H1 (cell line): ENCODE measurements around the gene LURAP1L. TPM values are rescaled to one million over a fixed set of nuclear protein-coding genes. Genes with fewer than 3 reads are reported as not detected.

Experiments
- CTCF ChIA-PET: fragments of 300-600 bp; sonication (Branson Sonifier 250); formaldehyde crosslinking; loops from one replicate; lab custom pipeline; 2021; ENCODE audit not compliant: partially characterized antibody; lab: Charles Lee
- POLR2A ChIA-PET: fragments of 300-600 bp; sonication (Branson Sonifier 250); formaldehyde crosslinking; loops from one replicate; lab custom pipeline; 2021; ENCODE audit warnings: inconsistent platforms; ENCODE audit not compliant: partially characterized antibody; lab: Charles Lee
- DNase-seq, 2 experiments: peaks; one replicate each; pipeline versions ENCODE4 v3.0.0 to v3.0.0-alpha.2; 2010 to 2022; ENCODE audit warnings: low spot score in 2 of 2, low read depth in 1 of 2, mixed read lengths in 1 of 2
- FAIRE-seq: peaks from 2 replicates; lab custom pipeline; 2011; peaks lifted over from hg19 to GRCh38; lab: Jason Lieb, UNC
- H2AFZ ChIP-seq: 2 replicates; pipeline ENCODE4 v1.8.1; 2012; ENCODE audit warnings: low read length, inconsistent platforms
- H2AK5ac ChIP-seq: 2 replicates; pipeline ENCODE4 v1.6.1; 2013; ENCODE audit warnings: low read depth, low read length
- H2BK120ac ChIP-seq: replicated peaks from 2 replicates; pipeline ENCODE3; 2013; ENCODE audit warnings: low read depth, low read length, inconsistent platforms
- H2BK12ac ChIP-seq: 2 replicates; pipeline ENCODE4 v1.6.1; 2013; ENCODE audit warnings: low read depth, low read length
- H2BK15ac ChIP-seq: 2 replicates; pipeline ENCODE4 v1.6.1; 2013; ENCODE audit warnings: low read length
- H2BK20ac ChIP-seq: 2 replicates; pipeline ENCODE4 v1.6.1; 2013; ENCODE audit warnings: low read length
- H2BK5ac ChIP-seq: 2 replicates; pipeline ENCODE4 v1.6.1; 2013; ENCODE audit warnings: low read depth, low read length
- H3K14ac ChIP-seq: 2 replicates; pipeline ENCODE4 v1.6.1; 2013; ENCODE audit warnings: inconsistent platforms; ENCODE audit not compliant: insufficient read length
- H3K18ac ChIP-seq: 2 replicates; pipeline ENCODE4 v1.6.1; 2013; ENCODE audit warnings: low read length; ENCODE audit errors: extremely low read depth
- H3K23ac ChIP-seq: 2 replicates; pipeline ENCODE4 v1.6.1; 2013; ENCODE audit warnings: inconsistent platforms; ENCODE audit not compliant: insufficient read length
- H3K23me2 ChIP-seq: 2 replicates; pipeline ENCODE4 v1.6.1; 2013; ENCODE audit warnings: low read depth, low read length
- H3K27ac ChIP-seq: 2 replicates; pipeline ENCODE4 v1.6.1; 2011; ENCODE audit warnings: low read depth, low read length, inconsistent platforms
- H3K27me3 ChIP-seq, 4 experiments: replicated peaks in 1 of 4; 1 replicate in 1 of 4; 2 replicates in 3 of 4; pipeline versions ENCODE4 v1.6.1 to v1.8.1; 2011 to 2013; ENCODE audit warnings: low read length in 3 of 4, mild to moderate bottlenecking in 3 of 4, inconsistent platforms in 2 of 4, mixed read lengths in 2 of 4, moderate library complexity in 1 of 4; ENCODE audit not compliant: control insufficient read depth in 3 of 4, insufficient read depth in 3 of 4; ENCODE audit errors: extremely low read depth in 1 of 4
- H3K36me3 ChIP-seq, 4 experiments: 2 replicates each; pipeline versions ENCODE4 v1.6.1 to v1.8.1; 2011 to 2013; ENCODE audit warnings: mild to moderate bottlenecking in 4 of 4, low read length in 3 of 4, moderate library complexity in 2 of 4, control low read depth in 1 of 4, inconsistent platforms in 1 of 4; ENCODE audit not compliant: insufficient read depth in 4 of 4, control insufficient read depth in 2 of 4
- H3K4ac ChIP-seq: replicated peaks from 2 replicates; pipeline ENCODE3; 2013; ENCODE audit warnings: low read length, low read depth, mixed read lengths, inconsistent platforms; ENCODE audit not compliant: insufficient read length
- H3K4me1 ChIP-seq, 4 experiments: replicated peaks in 1 of 4; 1 replicate in 1 of 4; 2 replicates in 3 of 4; pipeline versions ENCODE4 v1.6.1 to v1.8.1; 2011 to 2013; ENCODE audit warnings: low read length in 3 of 4, inconsistent platforms in 2 of 4, mixed read lengths in 1 of 4; ENCODE audit not compliant: insufficient read depth in 4 of 4, control insufficient read depth in 3 of 4
- H3K4me2 ChIP-seq, 2 experiments: 2 replicates each; pipeline versions ENCODE4 v1.6.1 to v1.8.1; 2011 to 2013; ENCODE audit warnings: low read depth in 2 of 2, low read length in 2 of 2, control low read depth in 1 of 2, inconsistent platforms in 1 of 2, mild to moderate bottlenecking in 1 of 2; ENCODE audit not compliant: insufficient read depth in 1 of 2
- H3K4me3 ChIP-seq, 4 experiments: fragments of 200-600, 300-600 bp in 1 of 4; sonication (generic), shearing (Covaris generic), sonication (Bioruptor Twin) in 1 of 4; 2 replicates each; pipeline versions ENCODE4 v1.5.1 to v1.8.1; 2011 to 2016; ENCODE audit warnings: low read length in 4 of 4, low read depth in 3 of 4, control low read depth in 2 of 4, inconsistent platforms in 2 of 4, mild to moderate bottlenecking in 2 of 4, mixed read lengths in 1 of 4, moderate library complexity in 1 of 4; ENCODE audit not compliant: insufficient read depth in 2 of 4; ENCODE audit errors: extremely low read depth in 1 of 4
- H3K56ac ChIP-seq: replicated peaks from 2 replicates; pipeline ENCODE3; 2013; ENCODE audit warnings: low read depth, mild to moderate bottlenecking, mixed read lengths, low read length, inconsistent platforms; ENCODE audit not compliant: insufficient read length
- H3K79me1 ChIP-seq: 2 replicates; pipeline ENCODE4 v1.6.1; 2013; ENCODE audit warnings: low read depth, low read length, control low read depth
- H3K79me2 ChIP-seq, 2 experiments: 2 replicates each; pipeline versions ENCODE4 v1.6.1 to v1.8.1; 2012 to 2013; ENCODE audit warnings: low read length in 2 of 2, mild to moderate bottlenecking in 2 of 2, inconsistent platforms in 1 of 2; ENCODE audit not compliant: insufficient read depth in 2 of 2, control insufficient read depth in 1 of 2
- H3K9ac ChIP-seq, 4 experiments: replicated peaks in 1 of 4; 1 replicate in 1 of 4; 2 replicates in 3 of 4; pipeline versions ENCODE4 v1.6.1 to v1.8.1; 2011 to 2013; ENCODE audit warnings: low read depth in 3 of 4, low read length in 3 of 4, control low read depth in 2 of 4, mild to moderate bottlenecking in 2 of 4, moderate library complexity in 2 of 4, inconsistent platforms in 1 of 4; ENCODE audit errors: extremely low read depth in 1 of 4
- H3K9me3 ChIP-seq, 2 experiments: 2 replicates each; pipeline versions ENCODE4 v1.6.1 to v1.8.1; 2012 to 2013; ENCODE audit warnings: mild to moderate bottlenecking in 2 of 2, moderate library complexity in 2 of 2, control low read depth in 1 of 2, inconsistent platforms in 1 of 2, low read depth in 1 of 2, low read length in 1 of 2, mixed read lengths in 1 of 2; ENCODE audit not compliant: insufficient read depth in 2 of 2
- H4K20me1 ChIP-seq, 2 experiments: replicated peaks in 1 of 2; 2 replicates each; pipeline versions ENCODE3 to v1.8.1; 2011 to 2013; ENCODE audit warnings: inconsistent platforms in 2 of 2, low read length in 2 of 2, mild to moderate bottlenecking in 1 of 2; ENCODE audit not compliant: insufficient read depth in 2 of 2, control insufficient read depth in 1 of 2
- H4K5ac ChIP-seq: 2 replicates; pipeline ENCODE4 v1.6.1; 2013; ENCODE audit warnings: low read length, low read depth, mixed read lengths, inconsistent platforms; ENCODE audit not compliant: insufficient read length
- H4K8ac ChIP-seq: 2 replicates; pipeline ENCODE4 v1.8.0; 2013; ENCODE audit warnings: mild to moderate bottlenecking, moderate library complexity, low read length, inconsistent platforms; ENCODE audit not compliant: insufficient read depth; ENCODE audit errors: extremely low read depth
- H4K91ac ChIP-seq: replicated peaks from 2 replicates; pipeline ENCODE3; 2013; ENCODE audit warnings: low read length, mixed read lengths, inconsistent platforms; ENCODE audit not compliant: insufficient read length
- CBX8 ChIP-seq: fragments of 300-800, 300-1000 bp; sonication (generic); IDR thresholded peaks from 2 replicates; pipeline ENCODE4 v1.7.1; 2016; ENCODE audit warnings: low read depth, low read length, borderline replicate concordance
- WGBS, 2 experiments: shearing (Covaris generic) in 1 of 2; methylation state at CpG; one replicate each; pipeline versions ENCODE4 v1.1.6 to v1.1.7; 2013 to 2015; ENCODE audit warnings: low lambda C conversion rate in 2 of 2, mixed read lengths in 2 of 2, inconsistent platforms in 1 of 2, low coverage in 1 of 2, missing lambda C conversion rate in 1 of 2; ENCODE audit not compliant: insufficient replicate concordance in 2 of 2, insufficient coverage in 1 of 2, insufficient read length in 1 of 2; ENCODE audit errors: extremely low coverage in 1 of 2, missing lambda C conversion rate in 1 of 2; 5-methylcytosine and 5-hydroxymethylcytosine counted together
- polyA plus RNA-seq, 7 experiments: library from polyadenylated mRNA; depleted of rRNA in 3 of 7; stranded (reverse) in 5 of 7; unstranded in 2 of 7; fragments of >200 nt in 5 of 7; fragments of 200-250 nt in 2 of 7; gene quantifications; 1 replicate in 5 of 7; 2 replicates in 1 of 7; 4 replicates in 1 of 7; pipeline versions ENCODE4 v1.2.1 to v1.2.3, GENCODE V29; 2011 to 2013; ENCODE audit warnings: missing spikeins in 2 of 7, mixed read lengths in 2 of 7
- total RNA-seq: library from RNA; stranded (reverse); fragmentation: NEBNext Ultra II Directional; extraction: Animal tissue kit (Norgen Biotek cat#: 25700); gene quantifications from 2 replicates; pipeline ENCODE4 v1.2.1, GENCODE V29; 2021

The LURAP1L gene
- total and polyA plus RNA-seq, 2 of the 8 experiments (the other 6 are each of a cell fraction or from before 2014, with no cell fraction given): 0.63 to 1.2 TPM

DNA sequence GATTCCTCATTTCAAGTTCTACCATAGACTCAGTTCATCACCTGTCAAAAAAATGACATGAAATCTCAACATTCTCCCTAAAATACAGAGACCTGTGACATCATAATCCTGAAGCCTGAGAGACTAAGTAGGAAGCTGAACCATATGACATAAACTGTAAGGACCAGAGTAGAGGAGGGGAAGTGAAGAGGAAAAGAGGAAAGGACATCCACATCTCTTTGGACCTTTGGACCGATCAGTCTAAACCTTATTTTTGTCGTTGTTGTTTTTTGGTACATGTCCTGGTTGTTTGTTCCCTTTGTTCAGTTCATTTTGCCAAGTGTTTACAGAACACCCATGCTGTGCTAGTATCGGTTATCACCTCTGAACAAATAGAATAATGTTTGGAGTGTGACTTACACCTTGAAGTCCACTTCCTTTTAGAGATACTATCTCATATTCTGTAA is 41.9 kb downstream of the LURAP1L start:
- Histone ChIP-seq H3K27ac (no peak overlapping the region), H2BK20ac (no peak overlapping the region), H3K56ac (no peak overlapping the region), H4K5ac (no peak overlapping the region), H3K9me3 (no peaks in the 10 kb centered on the region), H3K9ac (no peak overlapping the region), H4K91ac (no peak overlapping the region), H3K23me2 (no peaks in the 10 kb centered on the region), H2BK15ac (no peak overlapping the region), H3K14ac (no peak overlapping the region), H4K8ac (no peak overlapping the region), H3K36me3 (no peaks in the 10 kb centered on the region), H2AFZ (no peak overlapping the region), H2BK120ac (no peak overlapping the region), H3K4me3 (no peak overlapping the region), H2AK5ac (no peak overlapping the region), H3K23ac (no peak overlapping the region), H2BK12ac (no peak overlapping the region), H3K79me1 (no peaks in the 10 kb centered on the region), H3K27me3 (no peaks in the 10 kb centered on the region), H3K18ac (no peak overlapping the region), H3K4me1 (no peaks in the 10 kb centered on the region; a peak in 1 of 7 replicates), H3K4me2 (no peak overlapping the region), H4K20me1 (no peaks in the 10 kb centered on the region), H2BK5ac (no peak overlapping the region), H3K79me2 (no peaks in the 10 kb centered on the region), H3K4ac (no peak overlapping the region)
- DNase-seq (no peak), FAIRE-seq (no peak)
- TF ChIP-seq CBX8: no peak
- ChIA-PET POLR2A (no interaction called here), CTCF (interaction anchor here (1.1 to 2.4 kb wide), 4 partner anchors 31 to 93 kb away, joined by 3 to 8 read pairs (median 5); no protein-coding TSS in a partner anchor)
- WGBS, 2 experiments: 92% methylated on average over 3 of the region's 3 CpGs; no CpG with 5 or more reads in 1 of the 2 experiments
